ENCODE data around the gene RPS16. TPM values are rescaled to one million over a fixed set of nuclear protein-coding genes. Genes with fewer than 3 reads are reported as not detected.
A peak's percentile ranks its signal among the peaks of the same experiment; 100 is the strongest.

Gene RPS16
- total RNA-seq, 6 experiments from 2014 or later = 448 to 643 (median 568) TPM

GRCh38 chr19:39410017-39410830 is 25.5 kb downstream of the RPS16 start:
- WGBS (ENCODE audit: insufficient coverage, low coverage, low lambda C conversion rate, missing lambda C conversion rate) = 1% methylated on average over 22 of the region's 35 CpGs
- Histone ChIP-seq H3K27ac (peak overlapping the region; percentile 93 to 100 (median 99)), H3K4me1 (peaks cover 0 to 20% (median 5%) of the 10 kb centered on the region in 4 donors), H3K27me3 (no peaks in the 10 kb centered on the region), H3K36me3 (peaks cover 0 to 11% (median 7%) of the 10 kb centered on the region in 4 donors), H3K9me3 (no peaks in the 10 kb centered on the region), H3K4me3 (peak overlapping the region; percentile 84 to 99 (median 97))
- DNase-seq (peak; percentile 78 to 88 (median 83)), ATAC-seq (peak; percentile 1 to 8 (median 6))
- no peak for TF ChIP-seq CTCF (IDR thresholded peaks at IDR 0.05)
- TF ChIP-seq POLR2A (IDR thresholded peaks at IDR 0.05) = peak; percentile 75
- intact Hi-C loops (cut with DNase I) = no loop called here

DNA sequence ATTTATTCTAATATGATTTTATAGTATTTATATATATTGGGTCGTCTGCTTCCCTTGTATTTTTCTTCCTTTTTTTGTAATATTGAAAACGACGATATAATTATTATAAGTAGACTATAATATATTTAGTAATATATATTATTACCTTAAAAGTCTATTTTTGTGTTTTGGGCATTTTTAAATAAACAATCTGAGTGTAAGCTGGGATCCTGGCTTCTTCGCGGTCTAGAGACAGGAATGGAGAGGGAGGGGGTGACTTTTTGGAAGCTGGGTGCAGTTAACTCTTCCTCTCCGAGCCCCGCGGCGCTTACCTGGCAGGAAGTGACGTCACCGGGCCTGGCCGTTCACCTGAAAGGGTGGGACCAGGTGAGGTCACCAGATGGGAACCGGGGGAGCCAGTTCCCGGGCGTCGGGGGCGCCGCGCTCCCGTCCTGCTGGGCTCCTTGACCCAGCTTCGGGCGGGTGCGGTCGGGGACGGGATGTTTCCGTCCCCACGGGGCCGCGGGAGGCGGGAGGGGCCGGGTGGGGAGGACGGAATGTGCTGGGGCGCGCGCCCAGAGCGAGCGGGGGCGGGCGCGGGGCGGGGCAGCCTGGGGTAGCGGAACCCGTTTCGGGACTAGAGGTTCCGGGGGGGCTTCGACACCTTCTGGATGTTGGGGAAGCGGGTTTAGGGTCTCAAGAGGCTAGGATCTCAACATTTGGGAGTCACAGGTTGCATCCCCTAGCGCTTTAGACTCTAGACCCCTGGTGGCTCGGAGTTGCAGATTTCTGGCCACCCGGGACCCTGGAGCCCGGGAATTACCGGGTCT is 26.3 kb downstream of the RPS16 start:
- peak; percentile 11 to 50 (median 33) for ATAC-seq
- Histone ChIP-seq H3K36me3 (peaks cover 0 to 11% (median 7%) of the 10 kb centered on the region in 4 donors), H3K27ac (peak overlapping the region; percentile 93 to 100 (median 99)), H3K4me3 (peak overlapping the region; percentile 84 to 99 (median 97)), H3K27me3 (no peaks in the 10 kb centered on the region), H3K9me3 (no peaks in the 10 kb centered on the region), H3K4me1 (peaks cover 0 to 20% (median 5%) of the 10 kb centered on the region in 4 donors)
- intact Hi-C loops (cut with DNase I) = no loop called here
- TF ChIP-seq CTCF (IDR thresholded peaks at IDR 0.05) (no peak), POLR2A (IDR thresholded peaks at IDR 0.05) (peak; percentile 75)
- DNase-seq = peak; percentile 96 to 98 (median 96)
- WGBS (ENCODE audit: insufficient coverage, low coverage, low lambda C conversion rate, missing lambda C conversion rate) = under 1% methylated on average over 28 of the region's 52 CpGs

DNA sequence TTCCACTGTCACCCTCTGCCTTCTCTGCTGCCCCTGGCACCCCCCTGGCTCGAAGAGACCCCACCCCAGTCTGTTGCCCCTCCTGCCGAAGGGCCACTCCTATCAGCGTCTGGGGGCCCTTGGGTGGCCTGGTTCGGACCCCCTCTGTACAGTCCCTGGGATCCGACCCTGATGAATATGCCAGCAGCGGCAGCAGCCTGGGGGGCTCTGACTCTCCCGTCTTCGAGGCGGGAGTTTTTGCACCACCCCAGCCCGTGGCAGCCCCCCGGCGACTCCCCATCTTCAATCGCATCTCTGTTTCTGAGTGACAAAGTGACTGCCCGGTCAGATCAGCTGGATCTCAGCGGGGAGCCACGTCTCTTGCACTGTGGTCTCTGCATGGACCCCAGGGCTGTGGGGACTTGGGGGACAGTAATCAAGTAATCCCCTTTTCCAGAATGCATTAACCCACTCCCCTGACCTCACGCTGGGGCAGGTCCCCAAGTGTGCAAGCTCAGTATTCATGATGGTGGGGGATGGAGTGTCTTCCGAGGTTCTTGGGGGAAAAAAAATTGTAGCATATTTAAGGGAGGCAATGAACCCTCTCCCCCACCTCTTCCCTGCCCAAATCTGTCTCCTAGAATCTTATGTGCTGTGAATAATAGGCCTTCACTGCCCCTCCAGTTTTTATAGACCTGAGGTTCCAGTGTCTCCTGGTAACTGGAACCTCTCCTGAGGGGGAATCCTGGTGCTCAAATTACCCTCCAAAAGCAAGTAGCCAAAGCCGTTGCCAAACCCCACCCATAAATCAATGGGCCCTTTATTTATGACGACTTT is 27.1 kb downstream of the RPS16 start:
- WGBS (ENCODE audit: insufficient coverage, low coverage, low lambda C conversion rate, missing lambda C conversion rate) = 5% methylated on average over 19 of the region's 20 CpGs
- H3K9me3 ChIP-seq = no peaks in the 10 kb centered on the region
- peaks cover 0 to 11% (median 7%) of the 10 kb centered on the region in 4 donors for H3K36me3 ChIP-seq
- no peaks in the 10 kb centered on the region for H3K27me3 ChIP-seq
- peak overlapping the region; percentile 93 to 100 (median 99) for H3K27ac ChIP-seq
- ATAC-seq (peak in 1 of 4 donors; percentile 0), DNase-seq (peak; percentile 56 to 66 (median 63))
- peak overlapping the region; percentile 84 to 99 (median 97) for H3K4me3 ChIP-seq
- intact Hi-C loops (cut with DNase I) = no loop called here
- TF ChIP-seq CTCF (IDR thresholded peaks at IDR 0.05) (no peak), POLR2A (IDR thresholded peaks at IDR 0.05) (peak; percentile 55)
- H3K4me1 ChIP-seq = peaks cover 0 to 20% (median 7%) of the 10 kb centered on the region in 4 donors

Measured in right lobe of liver (tissue), 6 donors.